ENCODE results near the gene PTPRB.
"Not testable (repeated sequence)": the region's sequence is repeated elsewhere in the genome, so short reads cannot be mapped to it uniquely, and the experiment has no call there.

Gene PTPRB

GRCh38 chr12:70550180-70550577 lies 87.0 kb downstream of the PTPRB start:
- in situ Hi-C loops (cut with MboI; ENCODE audit: low sequenced_read_pairs) = no loop called here

GRCh38 chr12:70549340-70550179 lies 87.7 kb downstream of the PTPRB start:
- in situ Hi-C loops (cut with MboI; ENCODE audit: low sequenced_read_pairs) = no loop called here

GRCh38 chr12:70543444-70543843 lies 93.8 kb downstream of the PTPRB start:
- in situ Hi-C loops (cut with MboI; ENCODE audit: low sequenced_read_pairs) = no loop called here

GRCh38 chr12:70540996-70541395 lies 96.2 kb downstream of the PTPRB start:
- in situ Hi-C loops (cut with MboI; ENCODE audit: low sequenced_read_pairs) = no loop called here

- in situ Hi-C loops (cut with MboI; ENCODE audit: low sequenced_read_pairs) = no loop called here
These were observed 100.6 kb downstream of the PTPRB start for GRCh38 chr12:70536650-70537049.

- in situ Hi-C loops (cut with MboI; ENCODE audit: low sequenced_read_pairs) = no loop called here
These were observed 101.3 kb downstream of the PTPRB start for GRCh38 chr12:70535896-70536374.

- in situ Hi-C loops (cut with MboI; ENCODE audit: low sequenced_read_pairs) = no loop called here
These were observed 102.8 kb downstream of the PTPRB start for GRCh38 chr12:70534466-70534865.

- in situ Hi-C loops (cut with MboI; ENCODE audit: low sequenced_read_pairs) = no loop called here
These were observed 107.6 kb downstream of the PTPRB start for GRCh38 chr12:70529647-70530046.

- in situ Hi-C loops (cut with MboI; ENCODE audit: low sequenced_read_pairs) = no loop called here
These were observed 116.4 kb downstream of the PTPRB start for GRCh38 chr12:70520847-70521246.

- in situ Hi-C loops (cut with MboI; ENCODE audit: low sequenced_read_pairs) = no loop called here
These were observed 123.8 kb downstream of the PTPRB start for GRCh38 chr12:70513426-70513825.

GRCh38 chr12:70508178-70508577 lies 129.1 kb downstream of the PTPRB start:
- in situ Hi-C loops (cut with MboI; ENCODE audit: low sequenced_read_pairs) = no loop called here

GRCh38 chr12:70507442-70507841 lies 129.8 kb downstream of the PTPRB start:
- in situ Hi-C loops (cut with MboI; ENCODE audit: low sequenced_read_pairs) = no loop called here

GRCh38 chr12:70497508-70497907 lies 139.7 kb downstream of the PTPRB start:
- in situ Hi-C loops (cut with MboI; ENCODE audit: low sequenced_read_pairs) = no loop called here

- in situ Hi-C loops (cut with MboI; ENCODE audit: low sequenced_read_pairs) = not testable (repeated sequence)
These were observed 144.3 kb downstream of the PTPRB start for GRCh38 chr12:70492904-70493303.

GRCh38 chr12:70490928-70491327 lies 146.3 kb downstream of the PTPRB start:
- in situ Hi-C loops (cut with MboI; ENCODE audit: low sequenced_read_pairs) = not testable (repeated sequence)

- in situ Hi-C loops (cut with MboI; ENCODE audit: low sequenced_read_pairs) = no loop called here
These were observed 149.8 kb downstream of the PTPRB start for GRCh38 chr12:70487440-70487839.

GRCh38 chr12:70486588-70486987 lies 150.6 kb downstream of the PTPRB start:
- in situ Hi-C loops (cut with MboI; ENCODE audit: low sequenced_read_pairs) = no loop called here

- in situ Hi-C loops (cut with MboI; ENCODE audit: low sequenced_read_pairs) = no loop called here
These were observed 151.5 kb downstream of the PTPRB start for GRCh38 chr12:70485704-70486103.

GRCh38 chr12:70484464-70484863 lies 152.8 kb downstream of the PTPRB start:
- in situ Hi-C loops (cut with MboI; ENCODE audit: low sequenced_read_pairs) = no loop called here

- in situ Hi-C loops (cut with MboI; ENCODE audit: low sequenced_read_pairs) = no loop called here
These were observed 154.5 kb downstream of the PTPRB start for GRCh38 chr12:70482764-70483163.

- in situ Hi-C loops (cut with MboI; ENCODE audit: low sequenced_read_pairs) = no loop called here
These were observed 167.9 kb downstream of the PTPRB start for GRCh38 chr12:70469221-70469820.

- in situ Hi-C loops (cut with MboI; ENCODE audit: low sequenced_read_pairs) = no loop called here
These were observed 168.5 kb downstream of the PTPRB start for GRCh38 chr12:70468741-70469140.
